Activated naive CD8-positive, alpha-beta T cell treated with anti-CD3 and anti-CD28 coated beads, Interleukin-2, amount 50 U/mL, for 16 hours (primary cell): Measurements from ENCODE around the gene ID4.
"Not testable (repeated sequence)": the region's sequence is repeated elsewhere in the genome, so short reads cannot be mapped to it uniquely, and the experiment has no call there.

Experiments used
- DNase-seq: peaks from one replicate; pipeline ENCODE4 v3.0.0-alpha.2; 2020; ENCODE audit warnings: low read depth, low spot score

ID4 gene

DNA sequence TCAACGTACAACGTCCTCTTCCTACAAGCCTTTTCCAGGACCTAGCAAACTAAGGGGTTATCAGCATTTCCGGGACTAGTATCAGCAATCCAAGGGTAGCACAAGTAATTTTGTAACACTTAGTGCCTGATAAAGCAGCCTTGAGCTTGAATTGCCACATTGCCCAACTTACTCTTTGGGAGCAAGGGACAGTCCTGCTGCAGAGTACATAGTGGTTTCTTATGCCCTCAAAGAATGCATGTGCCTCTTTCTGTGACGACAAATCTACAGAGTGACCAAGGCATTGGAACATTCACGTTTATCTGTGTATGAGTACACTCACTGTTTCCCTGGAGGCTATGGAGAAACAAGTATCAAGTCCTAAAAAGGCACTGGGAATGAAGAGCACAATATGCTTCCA is 3.2 kb upstream of the ID4 start:
- DNase-seq = no peak

DNA sequence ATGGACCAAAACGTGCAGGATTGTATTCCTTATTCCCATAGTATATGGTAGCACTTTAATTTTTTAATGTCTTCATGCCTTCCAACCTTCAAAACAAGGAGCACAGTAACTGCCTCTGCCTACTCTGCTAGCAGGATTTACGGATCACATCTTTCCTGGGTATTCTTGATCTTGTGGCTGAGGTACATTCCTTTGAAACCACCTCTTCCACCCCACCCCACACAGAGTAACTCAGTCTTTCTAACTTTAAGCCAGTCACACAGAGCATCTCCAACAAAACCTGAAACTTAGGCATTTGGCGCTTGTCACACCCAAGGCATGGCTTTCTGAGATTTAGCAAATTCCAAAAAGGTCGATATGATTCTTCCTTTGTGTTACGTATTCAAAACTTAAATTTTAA is 2.3 kb upstream of the ID4 start:
- DNase-seq = no peak

DNA sequence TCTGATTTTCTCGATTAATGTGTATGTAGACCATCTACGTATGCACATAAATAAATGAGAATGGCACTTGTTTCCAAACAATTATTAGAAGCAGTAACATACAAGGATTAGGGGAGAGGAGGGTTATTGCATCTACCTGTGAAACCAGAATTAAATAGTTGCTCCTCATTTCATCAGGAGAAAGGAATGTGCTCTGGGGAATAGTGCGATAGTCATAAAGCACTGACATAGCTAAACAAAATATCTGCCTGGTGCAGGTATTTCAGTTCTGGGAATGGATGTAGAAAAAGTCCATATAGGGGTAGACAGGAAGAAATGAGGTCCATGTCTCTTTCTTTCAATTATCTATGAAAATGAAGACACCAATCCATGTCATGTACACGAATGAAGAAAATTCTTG is 1.6 kb upstream of the ID4 start:
- no peak for DNase-seq

DNA sequence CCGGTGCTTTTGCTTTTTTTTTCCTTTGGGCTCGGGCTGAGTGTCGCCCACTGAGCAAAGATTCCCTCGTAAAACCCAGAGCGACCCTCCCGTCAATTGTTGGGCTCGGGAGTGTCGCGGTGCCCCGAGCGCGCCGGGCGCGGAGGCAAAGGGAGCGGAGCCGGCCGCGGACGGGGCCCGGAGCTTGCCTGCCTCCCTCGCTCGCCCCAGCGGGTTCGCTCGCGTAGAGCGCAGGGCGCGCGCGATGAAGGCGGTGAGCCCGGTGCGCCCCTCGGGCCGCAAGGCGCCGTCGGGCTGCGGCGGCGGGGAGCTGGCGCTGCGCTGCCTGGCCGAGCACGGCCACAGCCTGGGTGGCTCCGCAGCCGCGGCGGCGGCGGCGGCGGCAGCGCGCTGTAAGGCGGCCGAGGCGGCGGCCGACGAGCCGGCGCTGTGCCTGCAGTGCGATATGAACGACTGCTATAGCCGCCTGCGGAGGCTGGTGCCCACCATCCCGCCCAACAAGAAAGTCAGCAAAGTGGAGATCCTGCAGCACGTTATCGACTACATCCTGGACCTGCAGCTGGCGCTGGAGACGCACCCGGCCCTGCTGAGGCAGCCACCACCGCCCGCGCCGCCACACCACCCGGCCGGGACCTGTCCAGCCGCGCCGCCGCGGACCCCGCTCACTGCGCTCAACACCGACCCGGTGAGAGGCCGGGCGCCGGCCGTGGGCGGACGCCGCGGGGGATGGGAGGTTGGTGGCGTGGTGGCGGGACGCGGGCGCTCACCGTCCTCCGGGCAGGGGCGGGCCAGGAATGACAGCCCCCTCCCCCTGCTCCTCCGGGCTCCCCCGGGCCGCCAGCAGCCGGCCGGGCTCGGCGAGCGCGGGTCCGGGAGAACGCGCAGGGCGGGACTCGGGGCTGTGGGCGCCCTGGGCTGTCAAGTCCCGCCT is 606 bp downstream of the ID4 start:
- DNase-seq = no peak

DNA sequence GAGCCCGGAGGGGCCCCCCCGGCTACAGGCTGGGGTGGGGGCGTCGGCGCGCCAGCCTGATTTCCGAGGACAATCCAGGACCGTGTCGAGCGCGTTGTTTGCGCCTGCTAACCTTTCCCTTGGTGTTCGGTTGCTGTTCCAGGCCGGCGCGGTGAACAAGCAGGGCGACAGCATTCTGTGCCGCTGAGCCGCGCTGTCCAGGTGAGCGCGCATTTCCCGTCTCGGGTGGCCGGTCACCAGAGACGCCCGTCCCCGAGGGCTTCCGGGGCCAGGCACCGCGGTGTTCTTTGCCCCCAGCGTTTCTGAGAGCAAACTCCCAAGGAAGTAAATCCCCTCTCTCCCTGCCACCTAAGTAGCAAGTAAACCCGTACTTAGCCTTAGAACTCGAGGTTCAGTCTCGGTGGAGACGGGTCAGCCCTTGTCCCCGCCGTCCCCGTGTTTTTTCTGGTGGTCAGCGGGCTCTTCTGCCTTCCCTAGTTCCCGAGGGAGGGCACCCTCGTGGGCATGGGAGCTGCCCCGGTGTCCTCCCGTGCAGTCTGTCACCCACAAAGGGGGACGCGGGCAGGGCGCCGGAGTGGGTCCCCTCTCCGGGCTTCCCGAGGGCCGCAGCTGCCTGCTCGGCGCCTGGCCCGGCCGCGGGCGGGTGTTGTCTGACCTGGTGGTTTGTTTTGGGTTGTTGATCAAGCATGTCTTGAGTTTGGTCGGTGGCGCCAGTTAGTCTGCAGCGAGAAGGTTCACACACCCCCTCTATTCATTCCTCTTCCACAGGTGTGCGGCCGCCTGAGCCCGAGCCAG is 1.5 kb downstream of the ID4 start:
- no peak for DNase-seq

DNA sequence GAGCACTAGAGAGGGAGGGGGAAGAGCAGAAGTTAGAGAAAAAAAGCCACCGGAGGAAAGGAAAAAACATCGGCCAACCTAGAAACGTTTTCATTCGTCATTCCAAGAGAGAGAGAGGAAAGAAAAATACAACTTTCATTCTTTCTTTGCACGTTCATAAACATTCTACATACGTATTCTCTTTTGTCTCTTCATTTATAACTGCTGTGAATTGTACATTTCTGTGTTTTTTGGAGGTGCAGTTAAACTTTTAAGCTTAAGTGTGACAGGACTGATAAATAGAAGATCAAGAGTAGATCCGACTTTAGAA is 2.0 kb downstream of the ID4 start:
- DNase-seq = no peak

DNA sequence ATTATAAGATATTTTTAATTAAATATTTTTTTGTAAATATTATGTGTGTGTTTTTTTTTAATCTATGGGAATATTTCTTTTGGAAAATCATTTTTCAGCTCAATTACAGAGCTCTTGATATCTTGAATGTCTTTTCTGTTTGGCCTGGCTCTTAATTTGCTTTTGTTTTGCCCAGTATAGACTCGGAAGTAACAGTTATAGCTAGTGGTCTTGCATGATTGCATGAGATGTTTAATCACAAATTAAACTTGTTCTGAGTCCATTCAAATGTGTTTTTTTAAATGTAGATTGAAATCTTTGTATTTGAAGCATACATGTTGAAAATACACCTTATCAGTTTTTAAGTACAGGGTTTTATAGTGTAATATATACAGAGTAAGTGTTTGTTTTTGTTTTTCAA is 2.6 kb downstream of the ID4 start:
- no peak for DNase-seq

DNA sequence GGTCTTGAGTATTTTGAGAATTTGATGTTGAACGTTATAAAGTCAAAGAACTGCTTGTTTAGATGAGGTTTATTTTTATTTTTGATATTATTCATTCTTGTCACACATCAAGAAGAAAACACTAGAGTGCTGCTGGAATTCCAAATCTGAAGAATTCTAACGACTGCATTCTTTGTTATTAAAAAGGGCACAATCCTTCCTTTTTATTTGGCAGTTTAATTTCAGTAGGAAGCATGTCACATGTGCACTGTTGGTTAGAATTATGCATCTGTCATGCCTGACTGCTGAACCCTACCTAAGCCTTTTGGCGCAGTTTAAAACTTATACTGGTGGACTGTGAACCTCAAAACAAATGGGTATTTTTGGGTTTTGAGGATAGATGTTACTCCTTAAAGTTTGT is 4.0 kb downstream of the ID4 start:
- no peak for DNase-seq

DNA sequence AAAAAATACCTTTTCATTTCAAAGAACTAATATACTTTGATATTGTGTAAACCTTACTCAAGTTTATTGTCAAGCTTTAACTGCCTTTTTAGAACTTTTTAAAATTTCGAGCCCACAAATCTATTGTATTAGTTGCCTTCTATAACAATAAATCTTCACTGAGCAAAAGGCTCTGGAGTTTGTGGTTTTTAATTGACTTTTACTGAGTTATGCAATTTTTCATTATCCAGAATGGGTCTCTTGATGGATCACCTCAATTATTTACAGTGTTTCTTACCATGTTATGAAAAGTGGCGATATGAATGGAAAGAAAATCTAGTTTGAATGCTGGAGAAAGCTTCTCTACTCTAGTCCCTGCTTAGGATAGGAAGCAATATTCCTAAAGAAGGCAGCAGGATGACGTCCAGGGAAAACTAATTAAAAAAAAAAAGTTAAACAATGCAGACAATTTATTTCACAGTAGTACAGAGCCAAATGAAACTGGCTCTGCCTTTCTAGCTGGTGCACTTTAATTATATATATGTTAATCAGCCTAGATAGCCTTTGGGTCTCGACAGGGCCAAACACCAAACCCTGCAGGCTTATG is 5.0 kb downstream of the ID4 start:
- DNase-seq = no peak

DNA sequence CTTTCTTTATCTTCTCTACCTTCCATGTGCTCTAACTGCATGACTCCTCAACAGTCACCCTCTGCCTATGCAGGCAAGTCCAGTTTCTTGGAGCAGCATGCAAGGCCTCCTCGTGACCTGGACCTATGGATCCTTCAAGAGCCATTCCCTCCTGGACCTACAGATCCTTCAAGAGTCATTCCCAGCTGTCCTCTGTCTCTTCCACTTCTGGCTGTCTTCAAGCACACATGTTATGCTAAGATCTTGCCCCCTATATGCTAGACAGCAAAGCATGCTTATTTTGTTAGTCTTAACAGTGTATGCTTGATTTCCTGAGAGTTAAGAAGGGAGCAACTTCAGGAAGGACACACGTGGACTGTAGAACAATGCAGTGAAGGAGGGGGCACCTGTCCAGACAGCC is 7.5 kb downstream of the ID4 start:
- no peak for DNase-seq

DNA sequence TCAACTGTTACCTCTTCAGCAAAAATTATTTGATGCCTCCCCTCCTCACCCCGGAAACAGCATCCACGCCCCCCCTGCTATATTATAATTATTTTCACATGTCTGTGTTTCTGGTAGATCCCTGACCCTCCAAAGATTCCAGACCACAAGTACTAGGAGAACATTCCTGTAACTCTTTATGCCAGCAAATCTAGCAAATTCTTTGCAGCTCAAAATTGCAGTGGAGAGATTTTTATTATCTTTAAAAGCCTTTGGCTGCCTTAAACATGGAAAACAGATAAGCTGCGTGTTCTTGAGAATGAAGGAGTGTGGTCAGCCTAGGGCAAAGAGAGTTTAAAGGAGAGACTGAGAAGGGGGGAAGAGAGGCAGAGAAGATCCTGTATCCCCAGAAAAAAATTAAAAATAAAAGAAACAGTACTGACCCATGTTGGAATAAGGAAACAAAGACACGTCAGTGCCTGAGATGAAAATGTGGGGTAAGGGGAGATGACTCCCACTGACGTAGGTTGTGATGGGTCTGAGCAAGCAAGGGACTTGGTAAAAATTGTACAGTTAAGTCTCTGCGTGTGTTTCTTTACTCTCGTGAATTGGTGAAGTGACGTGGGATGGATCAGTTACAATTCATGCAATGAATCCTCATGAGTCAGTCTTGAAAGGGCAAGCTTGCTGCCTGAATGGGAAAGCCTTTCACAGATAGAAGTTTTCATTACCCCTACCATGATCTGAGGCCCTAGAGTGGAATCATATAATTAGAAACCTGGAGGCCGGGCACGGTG is 8.3 kb downstream of the ID4 start:
- no peak for DNase-seq

DNA sequence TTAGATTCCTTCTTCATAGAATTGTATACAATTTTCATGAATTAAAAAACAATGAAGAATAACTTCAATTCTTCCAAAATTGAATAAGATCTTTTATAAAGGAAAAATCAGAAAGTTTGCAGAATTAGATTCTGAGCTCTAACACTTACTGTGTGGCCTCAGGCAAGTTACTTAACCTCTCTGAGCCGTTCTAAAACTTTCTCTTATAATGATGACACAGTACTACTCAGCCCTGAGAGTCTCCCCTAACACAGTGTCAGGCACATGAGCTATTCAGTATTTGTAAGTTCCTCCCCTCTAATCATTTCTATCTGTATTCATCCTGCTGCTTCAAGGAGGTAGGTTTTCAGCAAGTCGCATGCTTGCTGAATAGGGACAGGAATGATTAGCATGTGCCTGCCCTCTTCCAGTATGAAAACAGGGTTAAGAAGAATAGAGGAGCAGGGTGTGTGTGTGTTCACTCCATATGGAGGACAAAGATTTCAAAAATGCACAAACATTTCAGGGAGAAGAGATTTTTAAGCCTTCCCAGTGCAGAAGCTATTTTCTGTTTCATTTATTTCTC is 11.4 kb downstream of the ID4 start:
- DNase-seq = no peak

DNA sequence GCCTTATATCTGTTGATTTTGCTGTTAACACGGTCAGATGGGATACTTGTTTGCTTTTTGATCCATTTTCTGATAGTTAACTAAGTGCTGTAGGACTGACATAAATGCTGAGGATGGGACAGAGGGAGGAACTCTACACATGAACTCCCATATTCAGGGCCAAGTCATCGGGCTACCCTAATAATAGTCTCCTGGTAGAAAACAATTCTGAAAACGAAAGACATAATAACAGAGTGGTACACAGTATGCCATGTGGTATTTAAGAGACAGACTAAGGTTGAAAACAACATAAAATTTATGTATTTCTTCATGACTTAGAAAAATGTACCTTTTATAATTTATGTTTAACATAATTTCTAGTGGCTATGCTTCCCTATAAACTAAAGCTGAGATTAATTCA is 12.0 kb downstream of the ID4 start:
- DNase-seq = no peak

DNA sequence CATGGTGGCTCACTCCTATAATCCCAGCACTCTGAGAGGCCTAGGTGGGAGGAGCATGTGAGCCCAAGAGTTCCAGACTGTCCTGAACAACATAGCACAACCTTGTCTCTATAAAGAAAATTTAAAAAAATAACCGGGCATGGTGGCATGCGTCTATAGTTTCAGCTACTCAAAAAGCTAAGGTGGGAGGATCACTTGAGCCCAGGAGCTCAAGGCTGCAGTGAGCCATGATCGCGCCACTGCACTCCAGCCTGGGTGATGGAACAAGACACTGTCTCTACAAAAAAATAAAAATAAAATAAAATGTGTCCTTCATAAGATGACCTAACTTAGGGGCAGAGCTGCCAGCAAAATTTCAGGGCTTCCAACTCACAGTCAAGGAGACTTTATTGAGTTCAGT is 12.6 kb downstream of the ID4 start:
- no peak for DNase-seq

DNA sequence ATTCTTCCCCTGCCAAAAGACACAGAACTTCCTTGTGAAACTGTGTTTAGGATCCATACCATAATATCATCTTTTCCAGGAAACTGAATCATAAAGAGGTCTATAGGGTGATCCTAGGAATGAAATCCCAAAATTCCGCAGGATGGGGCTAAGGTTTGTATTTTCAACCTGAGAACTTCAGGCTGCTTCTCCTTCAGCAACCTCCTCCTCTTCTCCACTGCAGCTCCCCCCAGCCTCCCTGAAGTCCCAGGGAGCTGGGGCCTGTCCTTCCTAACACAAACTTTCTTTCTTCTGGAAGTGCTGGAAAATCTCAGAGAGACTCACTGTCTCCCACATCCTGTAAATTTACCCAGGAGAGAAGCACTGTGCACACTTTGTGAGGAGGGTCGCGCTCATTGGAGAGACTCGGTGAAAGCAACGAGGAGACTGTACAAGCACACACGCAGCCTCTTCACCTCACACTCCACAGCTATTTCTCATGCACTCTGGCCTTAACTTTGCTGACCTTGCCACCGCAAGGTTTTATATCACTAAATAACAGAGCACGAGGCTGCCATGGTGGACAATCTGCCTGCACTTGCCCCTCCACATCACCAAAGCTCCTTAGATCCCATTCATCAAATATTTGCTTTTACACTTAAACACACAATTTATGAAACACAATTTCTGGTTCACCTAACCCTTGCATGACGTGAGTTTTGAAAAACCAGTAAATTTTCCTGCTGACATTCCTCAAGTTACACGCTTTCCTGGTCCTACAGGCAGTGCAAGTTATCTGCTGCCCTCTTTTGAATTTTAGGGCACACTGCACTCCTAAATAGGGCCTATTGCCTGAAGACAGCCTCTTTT is 14.3 kb downstream of the ID4 start:
- no peak for DNase-seq

DNA sequence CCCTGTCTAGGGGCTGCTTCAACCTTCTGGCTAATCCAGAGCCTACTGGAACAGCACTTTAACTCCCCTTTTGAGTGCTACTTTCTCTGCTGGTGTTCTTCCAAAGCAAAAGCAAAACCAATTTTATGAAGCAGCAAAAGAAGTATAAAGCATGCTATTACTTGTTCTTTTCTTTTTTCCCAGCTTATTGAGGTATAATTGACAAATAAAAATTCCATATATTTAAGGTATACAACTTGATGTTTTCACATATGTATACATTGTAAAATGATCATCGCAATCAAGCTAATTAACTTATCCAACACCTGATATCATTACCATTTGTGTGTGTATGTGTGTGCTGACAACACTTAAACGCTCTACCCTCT is 14.9 kb downstream of the ID4 start:
- no peak for DNase-seq

DNA sequence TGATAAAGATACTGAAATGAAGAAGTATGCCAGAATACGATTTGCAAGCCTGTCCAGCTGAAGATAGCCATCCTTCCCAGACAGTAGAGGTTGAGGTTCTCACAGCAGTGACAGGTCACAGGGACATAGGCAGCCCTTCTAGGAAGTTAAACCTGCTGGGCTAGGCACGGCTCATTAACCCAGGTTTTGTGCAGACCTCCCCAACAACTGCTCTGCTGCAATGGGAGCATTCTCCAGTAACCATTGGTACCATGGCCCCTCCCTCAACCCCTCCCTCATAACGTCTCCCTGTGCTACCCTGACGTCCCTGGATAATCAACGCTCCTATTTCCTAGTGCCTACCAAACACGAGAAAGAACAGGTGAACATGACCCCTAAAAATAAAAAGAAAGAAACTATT is 15.8 kb downstream of the ID4 start:
- no peak for DNase-seq

DNA sequence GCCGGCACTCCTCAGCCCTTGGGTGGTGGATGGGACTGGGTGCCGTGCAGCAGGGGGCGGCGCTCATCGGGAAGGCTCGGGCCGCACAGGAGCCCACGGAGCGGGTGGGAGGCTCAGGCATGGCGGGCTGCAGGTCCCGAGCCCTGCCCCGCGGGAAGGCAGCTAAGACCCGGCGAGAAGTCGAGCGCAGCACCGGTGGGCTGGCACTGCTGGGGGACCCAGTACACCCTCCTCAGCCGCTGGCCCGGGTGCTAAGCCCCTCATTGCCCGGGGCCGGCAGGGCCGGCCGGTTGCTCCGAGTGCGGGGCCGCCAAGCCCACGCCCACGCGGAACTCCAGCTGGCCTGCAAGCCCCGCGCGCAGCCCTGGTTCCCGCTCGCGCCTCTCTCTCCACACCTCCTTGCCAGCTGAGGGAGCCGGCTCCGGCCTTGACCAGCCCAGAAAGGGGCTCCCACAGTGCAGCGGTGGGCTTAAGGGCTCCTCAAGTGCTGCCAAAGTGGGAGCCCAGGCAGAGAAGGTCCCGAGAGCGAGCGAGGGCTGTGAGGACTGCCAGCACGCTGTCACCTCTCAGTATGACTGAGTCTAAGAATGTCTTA is 17.3 kb downstream of the ID4 start:
- DNase-seq = not testable (repeated sequence)

DNA sequence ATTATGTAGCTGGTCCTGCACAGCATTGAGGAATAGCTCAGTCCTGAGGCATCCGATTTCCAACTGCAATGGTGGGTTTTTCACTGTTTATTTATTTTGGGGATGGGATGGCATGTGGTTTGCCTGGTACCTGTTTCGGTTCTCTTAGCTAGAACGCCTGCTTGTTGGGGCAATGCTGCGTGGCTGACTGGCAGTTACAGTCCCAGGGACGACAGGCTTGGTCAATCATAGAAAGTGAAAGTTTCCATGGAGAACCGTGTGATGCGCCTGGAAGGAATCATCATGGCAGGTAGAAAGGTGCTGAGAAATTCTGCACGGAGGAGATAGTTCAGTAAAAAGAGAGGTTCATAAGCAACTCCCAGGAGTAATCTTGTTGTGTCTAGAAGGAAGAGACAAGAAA is 18.4 kb downstream of the ID4 start:
- no peak for DNase-seq

DNA sequence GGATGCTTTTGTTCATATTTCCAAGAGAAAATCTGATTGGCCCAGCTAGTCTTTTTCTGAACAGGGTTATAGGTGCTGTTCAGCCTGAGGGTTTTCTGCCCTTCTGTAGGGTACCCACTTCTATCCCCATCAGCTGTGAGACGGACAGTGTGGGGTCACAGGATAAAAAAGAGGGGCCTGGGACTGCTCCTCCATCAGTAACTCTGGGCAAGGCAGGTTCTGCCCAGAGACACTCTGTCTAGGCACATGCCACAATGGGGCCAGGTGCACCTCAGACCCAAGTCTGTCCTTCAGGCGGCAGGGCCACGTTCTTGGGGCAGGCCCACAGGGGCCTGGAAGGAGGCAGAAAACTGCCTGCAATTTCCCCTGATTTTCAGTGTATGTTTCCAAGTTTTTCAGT is 20.0 kb downstream of the ID4 start:
- no peak for DNase-seq
